Ovary (tissue), 3 donors: ENCODE results near the gene CBR4.

Source experiments
- POLR2A ChIP-seq: fragments of 450-650 bp; IDR thresholded peaks from one replicate; pipeline ENCODE4 v1.6.1; 2017; ENCODE audit warnings: antibody characterized with exemption, mild to moderate bottlenecking, moderate library complexity
- TF ChIP-seq, protein P1 (sequence below), 3 donors: fragments of 450-650 bp in 2 of 3; fragments of 200-600 bp in 1 of 3; IDR thresholded peaks; one replicate each; pipeline versions ENCODE4 v1.5.1 to v1.8.0; 2016 to 2022; ENCODE audit warnings: antibody characterized with exemption in 3 of 3, mild to moderate bottlenecking in 1 of 3
- donor health status: DM: no; HTN: no; CAD: no.

DNA sequence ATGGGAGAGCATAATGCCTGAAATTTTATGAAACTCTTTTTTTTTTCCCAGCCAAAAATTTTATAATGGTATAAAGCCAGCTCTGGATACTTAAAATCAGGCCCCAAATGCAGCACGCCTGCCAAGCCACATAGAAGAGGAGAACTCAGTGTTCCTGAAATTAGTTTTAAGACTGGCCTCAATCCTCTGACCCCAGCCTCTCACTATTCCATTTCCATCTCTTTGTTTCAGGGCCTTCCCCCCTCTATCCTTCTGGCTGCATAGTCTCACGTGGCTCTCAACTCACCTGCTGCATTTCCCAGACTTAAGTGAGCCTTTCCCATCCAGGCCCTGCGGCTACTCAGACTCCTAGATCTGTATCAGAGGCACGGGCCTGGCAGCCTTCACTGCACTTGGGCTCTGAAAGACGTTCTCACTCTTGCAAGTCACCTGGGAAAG lies 5.2 kb upstream of the CBR4 start:
- TF ChIP-seq, protein P1, sequence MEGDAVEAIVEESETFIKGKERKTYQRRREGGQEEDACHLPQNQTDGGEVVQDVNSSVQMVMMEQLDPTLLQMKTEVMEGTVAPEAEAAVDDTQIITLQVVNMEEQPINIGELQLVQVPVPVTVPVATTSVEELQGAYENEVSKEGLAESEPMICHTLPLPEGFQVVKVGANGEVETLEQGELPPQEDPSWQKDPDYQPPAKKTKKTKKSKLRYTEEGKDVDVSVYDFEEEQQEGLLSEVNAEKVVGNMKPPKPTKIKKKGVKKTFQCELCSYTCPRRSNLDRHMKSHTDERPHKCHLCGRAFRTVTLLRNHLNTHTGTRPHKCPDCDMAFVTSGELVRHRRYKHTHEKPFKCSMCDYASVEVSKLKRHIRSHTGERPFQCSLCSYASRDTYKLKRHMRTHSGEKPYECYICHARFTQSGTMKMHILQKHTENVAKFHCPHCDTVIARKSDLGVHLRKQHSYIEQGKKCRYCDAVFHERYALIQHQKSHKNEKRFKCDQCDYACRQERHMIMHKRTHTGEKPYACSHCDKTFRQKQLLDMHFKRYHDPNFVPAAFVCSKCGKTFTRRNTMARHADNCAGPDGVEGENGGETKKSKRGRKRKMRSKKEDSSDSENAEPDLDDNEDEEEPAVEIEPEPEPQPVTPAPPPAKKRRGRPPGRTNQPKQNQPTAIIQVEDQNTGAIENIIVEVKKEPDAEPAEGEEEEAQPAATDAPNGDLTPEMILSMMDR (IDR thresholded peaks at IDR 0.05): no peak
- TF ChIP-seq POLR2A: no peak
